CD4-positive, CD25-positive, alpha-beta regulatory T cell (primary cell): Measurements from ENCODE around the gene ZMIZ2. TPM values are rescaled to one million over a fixed set of nuclear protein-coding genes. Genes with fewer than 3 reads are reported as not detected.
A peak's percentile ranks its signal among the peaks of the same experiment; 100 is the strongest.

Experiments used
- ATAC-seq, 2 donors: fragments of 150-1000 bp; cut with Tn5 transposase; one replicate each; pipeline ENCODE4 v1.10.0; 2021; ENCODE audit warnings: low read depth in 2 of 2, moderate number of reproducible peaks in 2 of 2, moderate library complexity in 1 of 2
- DNase-seq, 3 donors: peaks; one replicate each; pipeline versions ENCODE4 v3.0.0 to v3.0.0-alpha.2; 2012 to 2022; ENCODE audit warnings: mixed read lengths in 1 of 3
- H3K27ac ChIP-seq: one replicate; pipeline ENCODE4 v1.7.0; 2013; ENCODE audit warnings: mild to moderate bottlenecking, low read length; ENCODE audit not compliant: insufficient read depth, poor library complexity, severe bottlenecking
- H3K27me3 ChIP-seq: one replicate; pipeline ENCODE4 v1.7.0; 2013; ENCODE audit warnings: low read length; ENCODE audit not compliant: control insufficient read depth, insufficient read depth
- H3K36me3 ChIP-seq: one replicate; pipeline ENCODE4 v1.7.0; 2013; ENCODE audit warnings: mild to moderate bottlenecking, low read length, moderate library complexity; ENCODE audit not compliant: control insufficient read depth, insufficient read depth
- H3K4me1 ChIP-seq: 2 replicates; pipeline ENCODE4 v1.7.0; 2013; ENCODE audit warnings: mild to moderate bottlenecking, low read length; ENCODE audit not compliant: insufficient read depth, control insufficient read depth, poor library complexity, severe bottlenecking
- H3K4me3 ChIP-seq: one replicate; pipeline ENCODE4 v1.7.0; 2013; ENCODE audit warnings: low read depth, mild to moderate bottlenecking, low read length, moderate library complexity
- H3K9me3 ChIP-seq, 2 experiments: 1 replicate in 1 of 2; 2 replicates in 1 of 2; pipeline ENCODE4 v1.7.0; 2013; ENCODE audit warnings: low read length in 2 of 2, mild to moderate bottlenecking in 1 of 2, moderate library complexity in 1 of 2; ENCODE audit not compliant: control insufficient read depth in 2 of 2
- H3K27ac Mint-ChIP-seq, 3 donors: one replicate each; pipeline ENCODE4 v1.8.0; 2020 to 2022; ENCODE audit warnings: mild to moderate bottlenecking in 3 of 3, mixed read lengths in 3 of 3, moderate library complexity in 2 of 3
- H3K27me3 Mint-ChIP-seq: one replicate; pipeline ENCODE4 v1.8.0; 2022; ENCODE audit warnings: mild to moderate bottlenecking, mixed read lengths
- H3K36me3 Mint-ChIP-seq: one replicate; pipeline ENCODE4 v1.8.0; 2020; ENCODE audit warnings: mixed read lengths
- H3K4me1 Mint-ChIP-seq, 4 donors: one replicate each; pipeline ENCODE4 v1.8.0; 2020 to 2022; ENCODE audit warnings: mixed read lengths in 4 of 4, mild to moderate bottlenecking in 1 of 4
- H3K4me3 Mint-ChIP-seq, 4 donors: one replicate each; pipeline ENCODE4 v1.8.0; 2020 to 2022; ENCODE audit warnings: mild to moderate bottlenecking in 4 of 4, mixed read lengths in 4 of 4, moderate library complexity in 3 of 4
- H3K9me3 Mint-ChIP-seq, 7 donors: one replicate each; pipeline ENCODE4 v1.8.0; 2020 to 2022; ENCODE audit warnings: mixed read lengths in 7 of 7, mild to moderate bottlenecking in 3 of 7, moderate library complexity in 2 of 7
- polyA plus RNA-seq, 4 donors: library from polyadenylated mRNA; unstranded; fragments of 300-500 nt; fragmentation: Illumina TruSeq; gene quantifications; one replicate each; pipeline ENCODE4 v1.2.3, GENCODE V29; 2021
- total RNA-seq: library from RNA; stranded (reverse); gene quantifications from one replicate; pipeline ENCODE4 v1.2.3, GENCODE V29; 2022

ZMIZ2 gene
- total and polyA plus RNA-seq, 5 donors from 2014 or later: 2.9 to 110 (median 4.6) TPM

DNA sequence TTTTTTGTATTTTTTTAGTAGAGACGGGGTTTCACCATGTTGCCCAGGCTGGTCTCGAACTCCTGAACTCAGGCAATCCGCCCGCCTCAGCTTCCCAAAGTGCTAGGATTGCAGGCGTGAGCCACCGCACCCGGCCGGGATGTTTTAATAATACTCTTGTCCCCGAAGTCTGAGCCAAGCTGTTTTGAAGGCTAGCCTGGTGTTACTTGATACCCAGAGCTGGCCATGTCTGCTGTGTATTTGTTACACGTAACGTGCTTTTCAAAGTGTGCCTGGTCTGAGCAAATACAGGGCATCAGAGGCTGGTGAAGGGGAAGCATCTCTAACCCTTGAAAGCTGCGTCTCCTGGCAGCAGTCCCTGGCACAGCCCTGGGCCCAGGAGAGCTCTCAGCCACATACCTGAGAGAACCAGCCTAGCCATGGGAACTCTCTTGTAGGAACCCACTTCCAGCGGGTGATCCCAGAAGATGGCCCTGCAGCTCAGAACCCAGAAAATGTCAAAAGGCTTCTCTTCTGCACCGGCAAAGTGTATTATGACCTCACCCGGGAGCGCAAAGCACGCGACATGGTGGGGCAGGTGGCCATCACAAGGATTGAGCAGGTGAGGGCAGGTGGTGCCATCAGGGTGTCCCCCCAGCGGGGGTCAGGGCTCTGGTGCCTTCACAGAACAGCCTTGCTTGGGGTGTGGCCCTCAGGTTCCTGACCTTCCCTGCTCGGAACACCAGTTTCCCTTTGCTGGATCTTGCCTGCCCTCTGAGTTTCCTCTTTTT is 41.7 kb upstream of the ZMIZ2 start:
- no peak for DNase-seq
- no peaks in the 10 kb centered on the region for H3K27me3 ChIP-seq
- H3K4me3 ChIP-seq: no peak overlapping the region
- H3K9me3 ChIP-seq: no peaks in the 10 kb centered on the region
- no peaks in the 10 kb centered on the region for H3K27me3 Mint-ChIP-seq
- no peak overlapping the region for H3K27ac ChIP-seq
- peaks cover 47% of the 10 kb centered on the region for H3K36me3 ChIP-seq
- H3K36me3 Mint-ChIP-seq: peaks cover 27% of the 10 kb centered on the region
- peaks cover 0 to 2% (median 0%) of the 10 kb centered on the region in 7 donors for H3K9me3 Mint-ChIP-seq
- ATAC-seq: no peak
- H3K27ac Mint-ChIP-seq: no peak overlapping the region
- peaks cover 0 to 10% (median 6%) of the 10 kb centered on the region in 4 donors for H3K4me1 Mint-ChIP-seq
- peaks cover 2% of the 10 kb centered on the region for H3K4me1 ChIP-seq
- no peak overlapping the region for H3K4me3 Mint-ChIP-seq

DNA sequence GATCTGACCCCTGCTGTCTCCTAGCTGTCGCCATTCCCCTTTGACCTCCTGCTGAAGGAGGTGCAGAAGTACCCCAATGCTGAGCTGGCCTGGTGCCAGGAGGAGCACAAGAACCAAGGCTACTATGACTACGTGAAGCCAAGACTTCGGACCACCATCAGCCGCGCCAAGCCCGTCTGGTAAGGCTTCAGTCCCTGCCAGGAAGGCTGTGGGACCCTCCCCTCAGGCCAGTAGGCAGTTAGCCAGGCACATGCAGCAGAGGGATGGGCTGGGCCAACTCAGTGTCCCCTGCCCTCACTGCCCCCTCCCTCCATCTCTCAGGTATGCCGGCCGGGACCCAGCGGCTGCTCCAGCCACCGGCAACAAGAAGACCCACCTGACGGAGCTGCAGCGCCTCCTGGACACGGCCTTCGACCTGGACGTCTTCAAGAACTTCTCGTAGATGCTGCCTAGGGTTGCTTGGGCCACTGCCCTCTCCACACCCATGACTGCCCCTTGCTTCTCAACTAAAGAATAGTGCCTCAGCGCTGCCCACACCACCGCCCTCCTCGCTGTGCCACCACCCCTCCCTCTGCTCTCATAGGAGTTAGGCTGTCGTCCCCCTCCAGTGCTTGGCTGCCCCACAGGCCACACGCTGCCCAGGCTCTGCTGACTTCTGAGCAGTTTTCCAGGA is 41.0 kb upstream of the ZMIZ2 start:
- peaks cover 0 to 15% (median 9%) of the 10 kb centered on the region in 4 donors for H3K4me1 Mint-ChIP-seq
- H3K27me3 Mint-ChIP-seq: no peaks in the 10 kb centered on the region
- peaks cover 24% of the 10 kb centered on the region for H3K36me3 Mint-ChIP-seq
- H3K4me3 Mint-ChIP-seq: no peak overlapping the region
- no peaks in the 10 kb centered on the region for H3K9me3 ChIP-seq
- no peaks in the 10 kb centered on the region for H3K27me3 ChIP-seq
- H3K4me1 ChIP-seq: peaks cover 7% of the 10 kb centered on the region
- ATAC-seq (no peak), DNase-seq (no peak)
- H3K9me3 Mint-ChIP-seq: peaks cover 0 to 1% (median 0%) of the 10 kb centered on the region in 7 donors
- peaks cover 43% of the 10 kb centered on the region for H3K36me3 ChIP-seq
- H3K27ac Mint-ChIP-seq: no peak overlapping the region
- H3K4me3 ChIP-seq: no peak overlapping the region
- H3K27ac ChIP-seq: no peak overlapping the region

DNA sequence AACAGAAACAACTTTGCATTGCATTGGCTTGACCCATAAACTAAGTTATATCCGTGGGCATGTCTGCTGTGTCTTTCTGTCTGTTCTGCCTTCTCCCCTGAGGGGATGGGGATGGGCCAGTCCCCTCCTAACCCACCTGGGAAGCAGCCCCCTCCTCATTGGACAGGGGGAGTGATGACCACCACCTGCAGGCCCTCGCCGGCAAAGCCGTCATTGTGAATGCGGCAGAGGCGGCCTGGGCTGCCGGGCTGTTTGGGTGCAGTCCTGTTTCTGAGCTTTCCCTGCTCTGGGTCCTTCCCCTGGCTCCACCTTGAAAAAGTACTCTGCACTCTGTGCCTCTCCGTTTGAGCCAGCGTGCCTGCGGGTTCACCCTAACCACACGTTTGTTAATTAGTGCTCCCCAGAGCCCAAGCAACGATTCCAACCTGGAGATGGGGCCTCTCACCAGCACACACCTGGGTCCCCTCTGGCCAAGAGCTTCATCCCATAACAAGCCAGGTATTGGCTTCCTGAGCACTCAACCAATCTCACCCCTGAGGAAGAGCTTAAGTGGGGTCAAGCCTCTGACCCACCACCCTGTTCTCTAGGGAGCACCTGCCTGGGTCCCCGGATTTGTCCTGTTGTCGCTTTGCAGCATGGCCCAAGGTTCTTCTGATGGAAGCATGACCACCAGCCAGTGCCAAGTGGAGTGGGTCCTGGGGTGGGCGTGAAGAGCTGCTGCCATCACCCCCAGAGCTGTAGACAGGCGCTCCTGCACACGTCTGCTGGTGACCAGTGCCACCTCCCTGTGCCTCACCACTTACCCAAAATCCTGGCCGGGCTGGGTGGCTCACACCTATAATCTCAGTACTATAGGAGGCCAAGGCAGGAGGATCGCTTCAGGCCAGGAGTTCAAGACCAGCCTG is 39.4 kb upstream of the ZMIZ2 start:
- DNase-seq (no peak), ATAC-seq (no peak)
- no peak overlapping the region for H3K27ac ChIP-seq
- Mint-ChIP-seq H3K9me3 (peaks cover 0 to 1% (median 0%) of the 10 kb centered on the region in 7 donors), H3K36me3 (peaks cover 17% of the 10 kb centered on the region), H3K4me3 (peak overlapping the region in 1 of 4 donors; percentile 38), H3K4me1 (peaks cover 0 to 21% (median 10%) of the 10 kb centered on the region in 4 donors), H3K27ac (peak overlapping the region in 1 of 3 donors; percentile 50), H3K27me3 (no peaks in the 10 kb centered on the region)
- H3K9me3 ChIP-seq: no peaks in the 10 kb centered on the region
- H3K27me3 ChIP-seq: no peaks in the 10 kb centered on the region
- no peak overlapping the region for H3K4me3 ChIP-seq
- peaks cover 33% of the 10 kb centered on the region for H3K36me3 ChIP-seq
- H3K4me1 ChIP-seq: peaks cover 7% of the 10 kb centered on the region

DNA sequence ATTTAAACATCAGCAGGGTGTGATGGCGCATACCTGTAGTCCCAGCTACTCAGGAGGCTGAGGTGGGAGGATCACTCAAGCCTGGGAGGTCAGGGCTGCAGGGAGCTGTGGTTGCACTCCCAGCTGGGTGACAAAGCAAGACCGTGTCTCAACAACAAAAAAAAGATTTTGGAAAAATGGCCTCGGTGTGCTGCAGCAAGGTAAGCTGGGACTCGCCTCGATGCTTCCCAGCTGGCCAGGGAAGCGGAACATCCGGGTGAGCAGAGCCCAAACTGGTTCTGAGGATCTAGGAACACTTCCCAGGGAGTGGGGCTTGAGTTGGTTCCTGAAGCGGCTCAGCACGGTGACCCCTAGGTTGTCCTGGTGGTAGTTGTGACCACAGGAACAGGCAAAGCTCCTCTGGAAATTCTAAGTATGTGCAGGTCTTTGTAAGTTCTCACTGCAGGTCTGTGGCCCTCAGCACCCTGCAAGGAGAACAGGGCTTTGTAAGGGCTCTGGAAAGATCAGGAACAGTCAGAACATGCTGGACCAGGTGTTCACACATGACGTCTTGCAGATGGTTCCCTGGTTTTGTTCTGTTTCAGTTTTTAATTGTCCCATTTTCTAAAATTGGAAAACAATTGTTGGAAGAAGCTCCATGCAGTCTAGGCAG is 38.6 kb upstream of the ZMIZ2 start:
- Histone ChIP-seq H3K27ac (no peak overlapping the region), H3K27me3 (no peaks in the 10 kb centered on the region), H3K4me3 (no peak overlapping the region), H3K9me3 (no peaks in the 10 kb centered on the region), H3K4me1 (peaks cover 7% of the 10 kb centered on the region), H3K36me3 (peaks cover 30% of the 10 kb centered on the region)
- H3K4me1 Mint-ChIP-seq: peaks cover 0 to 21% (median 10%) of the 10 kb centered on the region in 4 donors
- peaks cover 0 to 1% (median 0%) of the 10 kb centered on the region in 7 donors for H3K9me3 Mint-ChIP-seq
- H3K4me3 Mint-ChIP-seq: no peak overlapping the region
- peak overlapping the region in 2 of 3 donors; percentile 50 to 67 for H3K27ac Mint-ChIP-seq
- peaks cover 17% of the 10 kb centered on the region for H3K36me3 Mint-ChIP-seq
- no peak for DNase-seq
- H3K27me3 Mint-ChIP-seq: no peaks in the 10 kb centered on the region
- no peak for ATAC-seq

DNA sequence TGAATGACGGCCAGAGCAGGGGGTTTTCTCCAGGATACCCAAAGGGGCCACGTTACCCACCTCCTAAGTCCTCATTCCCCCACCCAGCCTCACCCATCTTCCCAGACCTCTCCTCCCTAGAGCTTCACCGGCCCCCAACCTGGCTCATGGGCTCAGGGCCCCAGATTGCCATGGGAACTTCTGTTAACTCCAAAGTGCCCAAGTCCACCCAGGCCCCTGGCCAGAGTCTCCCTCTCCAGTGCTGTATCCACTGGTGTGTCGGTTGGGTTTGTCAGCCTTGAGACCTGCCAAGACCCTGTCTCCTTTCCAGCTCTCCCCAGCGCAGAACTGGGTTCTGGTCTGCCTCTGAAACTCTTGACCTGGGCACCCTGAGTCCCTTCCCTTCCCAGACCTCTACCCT is 37.1 kb upstream of the ZMIZ2 start:
- Histone ChIP-seq H3K4me1 (peaks cover 7% of the 10 kb centered on the region), H3K9me3 (no peaks in the 10 kb centered on the region), H3K27ac (peak overlapping the region; percentile 56), H3K36me3 (peaks cover 28% of the 10 kb centered on the region), H3K27me3 (no peaks in the 10 kb centered on the region), H3K4me3 (no peak overlapping the region)
- Mint-ChIP-seq H3K4me1 (peaks cover 0 to 21% (median 10%) of the 10 kb centered on the region in 4 donors), H3K27ac (peak overlapping the region; percentile 37 to 84 (median 49)), H3K9me3 (peaks cover 0 to 1% (median 0%) of the 10 kb centered on the region in 7 donors), H3K27me3 (no peaks in the 10 kb centered on the region), H3K4me3 (no peak overlapping the region), H3K36me3 (peaks cover 12% of the 10 kb centered on the region)
- ATAC-seq (peak in 1 of 2 donors; percentile 7), DNase-seq (no peak)

DNA sequence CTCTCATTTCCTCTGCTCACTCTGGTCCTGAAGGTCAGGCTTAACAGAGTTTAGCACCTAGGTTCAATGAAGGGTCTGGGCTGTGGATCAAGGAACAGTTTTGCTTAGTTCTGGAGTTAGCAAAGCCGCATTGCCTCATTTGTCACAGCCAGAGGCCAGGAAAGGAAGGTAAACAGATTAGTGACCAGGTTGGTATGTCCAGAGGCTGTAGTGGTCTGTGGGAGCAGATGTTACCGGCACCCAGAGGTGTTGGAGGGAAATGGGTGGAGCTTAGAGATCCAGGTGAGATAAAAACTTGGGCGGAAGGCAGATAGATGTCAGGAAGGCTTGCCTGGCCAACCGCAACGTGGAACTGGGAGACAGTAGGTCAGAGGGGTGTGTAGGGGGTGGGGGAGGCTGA is 36.6 kb upstream of the ZMIZ2 start:
- H3K27ac ChIP-seq: peak overlapping the region; percentile 56
- Mint-ChIP-seq H3K9me3 (peaks cover 0 to 1% (median 0%) of the 10 kb centered on the region in 7 donors), H3K4me1 (peaks cover 0 to 21% (median 10%) of the 10 kb centered on the region in 4 donors), H3K36me3 (peaks cover 12% of the 10 kb centered on the region), H3K27me3 (no peaks in the 10 kb centered on the region), H3K27ac (peak overlapping the region; percentile 37 to 84 (median 74)), H3K4me3 (no peak overlapping the region)
- ATAC-seq (no peak), DNase-seq (no peak)
- H3K4me1 ChIP-seq: peaks cover 7% of the 10 kb centered on the region
- H3K36me3 ChIP-seq: peaks cover 25% of the 10 kb centered on the region
- no peaks in the 10 kb centered on the region for H3K9me3 ChIP-seq
- no peak overlapping the region for H3K4me3 ChIP-seq
- no peaks in the 10 kb centered on the region for H3K27me3 ChIP-seq

DNA sequence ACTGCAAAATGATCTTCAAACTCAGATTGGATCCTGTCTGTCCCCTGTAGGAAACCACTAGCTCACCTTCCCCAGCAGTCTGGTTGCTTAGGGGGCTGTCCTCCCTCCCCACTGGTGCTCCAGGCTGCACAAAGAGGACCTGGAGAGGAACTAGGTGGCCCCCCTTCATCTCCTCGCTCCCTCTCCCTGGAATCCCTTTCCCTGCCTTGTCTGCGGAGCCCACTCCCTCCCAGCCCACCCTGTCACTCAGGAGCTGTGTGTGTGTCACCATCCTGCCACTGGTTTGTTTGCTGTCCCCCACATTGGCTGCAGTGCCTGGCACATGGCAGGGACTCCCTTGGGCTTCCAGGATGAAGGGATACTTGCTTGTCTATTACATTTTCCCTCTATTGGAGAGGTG is 35.5 kb upstream of the ZMIZ2 start:
- Mint-ChIP-seq H3K27ac (no peak overlapping the region), H3K36me3 (peaks cover 9% of the 10 kb centered on the region), H3K4me3 (no peak overlapping the region), H3K9me3 (peaks cover 0 to 1% (median 0%) of the 10 kb centered on the region in 7 donors), H3K4me1 (peaks cover 0 to 21% (median 10%) of the 10 kb centered on the region in 4 donors), H3K27me3 (no peaks in the 10 kb centered on the region)
- Histone ChIP-seq H3K27me3 (no peaks in the 10 kb centered on the region), H3K4me3 (no peak overlapping the region), H3K4me1 (peaks cover 7% of the 10 kb centered on the region), H3K9me3 (no peaks in the 10 kb centered on the region), H3K27ac (no peak overlapping the region), H3K36me3 (peaks cover 14% of the 10 kb centered on the region)
- ATAC-seq: no peak
- no peak for DNase-seq
